Peyer's patch (tissue), 4 donors: ENCODE results near the gene TTLL5. TPM values are rescaled to one million over a fixed set of nuclear protein-coding genes. Genes with fewer than 3 reads are reported as not detected.

Source experiments
- DNase-seq, 3 donors: peaks; one replicate each; pipeline ENCODE4 v3.0.0-alpha.2; 2017 to 2019
- H3K27ac ChIP-seq, 4 donors: fragments of 200-600 bp; sonication (generic); one replicate each; pipeline ENCODE4 v1.5.1; 2016 to 2019
- H3K27me3 ChIP-seq, 2 donors: fragments of 200-600 bp; sonication (generic); one replicate each; pipeline ENCODE4 v1.5.1; 2019
- H3K36me3 ChIP-seq, 3 donors: fragments of 200-600 bp; sonication (generic); one replicate each; pipeline ENCODE4 v1.5.1; 2016 to 2019
- H3K4me1 ChIP-seq, 4 donors: fragments of 200-600 bp; sonication (generic); one replicate each; pipeline ENCODE4 v1.5.1; 2016 to 2019
- H3K4me3 ChIP-seq, 4 donors: fragments of 200-600 bp; sonication (generic); 1 replicate in 3 of 4; 2 replicates in 1 of 4; pipeline ENCODE4 v1.5.1; 2016 to 2019; ENCODE audit warnings: mild to moderate bottlenecking in 1 of 4
- H3K9me3 ChIP-seq, 4 donors: fragments of 200-600 bp; sonication (generic); one replicate each; pipeline ENCODE4 v1.5.1; 2016 to 2019; ENCODE audit warnings: mild to moderate bottlenecking in 1 of 4
- CTCF ChIP-seq, 6 experiments: fragments of 450-650 bp in 4 of 6; fragments of 200-600 bp in 2 of 6; sonication (generic) in 1 of 6; IDR thresholded peaks; one replicate each; pipeline ENCODE4 v1.5.1; 2017 to 2019; ENCODE audit warnings: antibody characterized with exemption in 6 of 6, mild to moderate bottlenecking in 3 of 6, moderate library complexity in 1 of 6
- POLR2A ChIP-seq, 2 donors: fragments of 450-650 bp; IDR thresholded peaks; one replicate each; pipeline ENCODE4 v1.5.1; 2017; ENCODE audit warnings: antibody characterized with exemption in 2 of 2, mild to moderate bottlenecking in 2 of 2, moderate library complexity in 2 of 2
- total RNA-seq, 4 donors: library from RNA; depleted of rRNA; stranded (reverse); fragments of >200 nt; gene quantifications; one replicate each; pipeline ENCODE4 v1.1.0, GENCODE V29; 2016

The TTLL5 gene
- total RNA-seq, 4 donors from 2014 or later = 33.6 to 82.5 (median 46.4) TPM

GRCh38 chr14:75865531-75865930 is 204.5 kb downstream of the TTLL5 start:
- H3K27me3 ChIP-seq = no peaks in the 10 kb centered on the region
- H3K36me3 ChIP-seq = no peaks in the 10 kb centered on the region
- H3K4me1 ChIP-seq = no peaks in the 10 kb centered on the region
- H3K27ac ChIP-seq = no peak overlapping the region
- H3K4me3 ChIP-seq = no peak overlapping the region
- no peaks in the 10 kb centered on the region for H3K9me3 ChIP-seq
- TF ChIP-seq CTCF (IDR thresholded peaks at IDR 0.05) (no peak), POLR2A (IDR thresholded peaks at IDR 0.05) (no peak)
- no peak for DNase-seq

- Histone ChIP-seq H3K4me1 (no peaks in the 10 kb centered on the region), H3K27ac (no peak overlapping the region)
- no peak for TF ChIP-seq POLR2A (IDR thresholded peaks at IDR 0.05)
- no peak for TF ChIP-seq CTCF (IDR thresholded peaks at IDR 0.05)
Measured at GRCh38 chr14:75866970-75867369, 205.9 kb downstream of the TTLL5 start.

GRCh38 chr14:75871181-75871880 is 210.3 kb downstream of the TTLL5 start:
- TF ChIP-seq POLR2A (IDR thresholded peaks at IDR 0.05) (no peak), CTCF (IDR thresholded peaks at IDR 0.05) (no peak)
- Histone ChIP-seq H3K4me1 (no peaks in the 10 kb centered on the region), H3K36me3 (no peaks in the 10 kb centered on the region), H3K9me3 (no peaks in the 10 kb centered on the region), H3K27me3 (no peaks in the 10 kb centered on the region), H3K4me3 (no peak overlapping the region), H3K27ac (no peak overlapping the region)
- no peak for DNase-seq

More at GRCh38 chr14:75866970-75867369, 205.9 kb downstream of the TTLL5 start:
- H3K9me3 ChIP-seq = no peaks in the 10 kb centered on the region
- no peak for DNase-seq
- H3K27me3 ChIP-seq = no peaks in the 10 kb centered on the region
- no peak overlapping the region for H3K4me3 ChIP-seq
- H3K36me3 ChIP-seq = no peaks in the 10 kb centered on the region

- TF ChIP-seq POLR2A (IDR thresholded peaks at IDR 0.05) = no peak
- no peak for TF ChIP-seq CTCF (IDR thresholded peaks at IDR 0.05)
- H3K36me3 ChIP-seq = no peaks in the 10 kb centered on the region
- no peaks in the 10 kb centered on the region for H3K27me3 ChIP-seq
- no peak for DNase-seq
- H3K9me3 ChIP-seq = no peaks in the 10 kb centered on the region
- H3K27ac ChIP-seq = no peak overlapping the region
- H3K4me1 ChIP-seq = no peaks in the 10 kb centered on the region
- H3K4me3 ChIP-seq = no peak overlapping the region
Measured at GRCh38 chr14:75875958-75876357, 214.9 kb downstream of the TTLL5 start.

- Histone ChIP-seq H3K4me3 (no peak overlapping the region), H3K9me3 (no peaks in the 10 kb centered on the region), H3K36me3 (no peaks in the 10 kb centered on the region), H3K27me3 (no peaks in the 10 kb centered on the region), H3K4me1 (no peaks in the 10 kb centered on the region), H3K27ac (no peak overlapping the region)
- TF ChIP-seq POLR2A (IDR thresholded peaks at IDR 0.05) (no peak), CTCF (IDR thresholded peaks at IDR 0.05) (no peak)
- no peak for DNase-seq
Measured at GRCh38 chr14:75876530-75876929, 215.5 kb downstream of the TTLL5 start.
